ENCODE data around the gene CIAPIN1.

Gene CIAPIN1

DNA sequence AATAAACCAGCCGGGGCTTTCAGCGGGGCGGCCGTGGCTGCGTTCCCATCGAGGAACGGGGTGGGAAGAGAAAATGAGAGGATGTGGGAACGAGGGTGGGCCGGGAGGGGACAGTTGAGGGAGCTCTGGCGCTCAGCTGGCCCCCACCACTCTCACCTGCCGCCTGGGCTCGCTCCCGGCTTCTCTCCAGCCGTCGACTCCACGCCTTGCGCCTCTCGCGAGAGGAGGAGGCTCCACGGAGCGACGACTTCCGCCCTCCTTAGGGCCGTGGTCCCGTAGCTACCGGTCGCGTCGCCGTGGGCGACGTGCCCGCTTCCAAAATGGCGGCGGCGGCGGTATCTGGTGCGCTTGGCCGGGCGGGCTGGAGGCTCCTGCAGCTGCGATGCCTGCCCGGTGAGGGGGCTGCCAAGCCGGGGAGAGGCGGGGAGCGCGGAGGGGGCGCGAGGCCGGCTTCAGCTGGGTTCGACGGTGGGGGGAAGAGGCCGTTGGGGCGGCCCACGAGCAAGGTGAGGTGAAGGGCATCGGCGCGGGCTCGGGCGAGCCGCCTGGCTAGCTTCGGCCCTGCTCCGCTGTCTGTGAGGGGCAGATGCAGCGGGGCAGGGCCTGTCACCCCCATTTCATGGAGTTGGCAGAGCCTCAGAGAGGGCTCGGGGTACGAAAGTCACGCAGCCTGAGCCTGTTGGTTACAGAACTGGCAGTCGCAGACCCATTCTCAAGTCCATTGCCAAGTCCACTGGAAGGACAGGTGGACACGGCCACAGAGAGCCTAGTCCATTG lies at the start of gene CIAPIN1, which contains the start of gene COQ9:
Gene CIAPIN1 (minus strand): TSS at position 200 of the 777 bp plus-strand sequence. CDS start 6,457 bp downstream, outside the sequence.
Gene COQ9 (plus strand): TSS at position 294 of the 777 bp plus-strand sequence. CDS start 27 bp downstream, at position 321.
- DNase-seq (ENCODE audit: low read depth), result peak; percentile 91

DNA sequence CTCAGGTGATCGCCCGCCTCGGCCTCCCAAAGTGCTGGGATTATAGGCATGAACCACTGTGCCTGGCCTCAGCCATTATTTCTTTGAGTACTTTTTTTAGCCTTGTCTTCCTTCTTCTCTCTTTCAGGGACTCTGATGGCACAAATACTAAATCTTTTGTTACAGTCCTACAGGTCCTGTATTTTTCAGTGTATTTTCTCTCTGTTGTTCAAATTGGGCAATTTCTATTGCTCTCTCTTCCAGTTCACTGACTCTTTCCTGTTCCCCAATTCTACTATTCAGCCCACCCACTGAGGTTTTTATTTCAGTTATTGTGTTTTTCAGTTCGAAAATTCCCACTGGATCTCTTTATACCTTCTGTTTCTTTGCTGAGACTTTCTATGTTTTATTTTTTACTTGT lies 46.6 kb upstream of the CIAPIN1 start:
- no peak for DNase-seq (ENCODE audit: low read depth)

DNA sequence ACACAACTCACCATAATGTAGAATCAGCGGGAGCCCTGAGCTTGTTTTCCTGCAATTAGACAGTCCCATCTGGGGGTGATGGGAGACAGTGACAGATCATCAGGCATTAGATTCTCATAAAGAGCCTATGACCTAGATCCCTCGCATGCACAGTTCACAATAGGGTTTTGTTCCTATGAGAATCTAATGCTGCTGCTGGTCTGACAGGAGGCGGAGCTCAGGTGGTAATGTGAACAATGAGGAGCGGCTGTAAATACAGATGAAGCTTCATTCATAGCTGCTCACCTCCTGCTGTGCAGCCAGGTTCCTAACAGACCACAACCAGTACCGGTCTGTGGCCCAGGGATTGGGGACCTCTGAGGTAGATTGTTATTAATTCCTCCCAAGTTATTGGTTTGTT lies 42.0 kb upstream of the CIAPIN1 start:
- DNase-seq (ENCODE audit: low read depth), result no peak

DNA sequence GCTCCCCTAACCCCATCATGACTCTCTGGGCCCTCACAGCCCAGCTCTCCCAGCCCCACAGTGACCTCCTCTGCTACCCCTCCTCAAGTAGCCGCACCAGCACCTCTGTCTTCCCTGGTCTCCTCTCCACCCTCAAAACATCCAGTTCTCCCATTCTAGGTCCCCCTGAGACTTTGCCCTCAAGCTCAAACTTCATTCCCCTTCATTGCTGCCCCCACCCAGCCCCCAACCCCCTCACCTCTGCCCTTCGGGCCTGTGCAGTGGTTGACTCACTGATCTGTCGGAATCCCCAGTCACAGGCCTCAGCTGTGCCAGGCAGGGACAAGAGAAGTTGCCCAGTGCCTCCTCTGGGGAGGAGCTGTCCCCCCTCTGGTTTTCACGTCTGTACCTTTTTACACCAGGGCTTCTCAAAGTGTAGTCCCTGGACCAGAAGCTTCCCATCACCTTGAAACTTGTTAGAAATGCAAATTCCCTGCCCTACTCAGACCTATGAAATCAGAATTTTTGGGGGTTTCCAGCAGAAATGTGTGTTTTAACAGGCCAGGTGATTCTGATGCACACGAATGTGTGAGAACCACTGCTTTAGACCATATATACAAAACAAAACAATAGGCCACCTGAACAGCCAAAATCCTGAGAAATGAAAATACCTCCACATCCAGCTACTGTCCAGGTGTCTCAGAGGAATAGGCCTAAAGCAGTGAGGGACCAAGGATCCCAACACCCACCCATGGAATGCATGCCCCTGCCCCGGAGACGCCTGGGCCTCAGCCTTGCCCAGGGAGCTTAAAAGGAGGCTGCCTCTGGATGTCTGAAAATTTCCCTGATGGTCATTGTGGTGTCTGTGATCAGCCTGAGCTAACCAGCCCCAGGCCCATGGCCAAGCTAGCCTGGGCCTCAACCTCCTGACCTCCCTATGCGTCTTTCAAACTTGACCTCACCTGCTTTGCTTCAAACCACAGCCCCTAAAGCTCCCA lies 40.0 kb upstream of the CIAPIN1 start:
- no peak for DNase-seq (ENCODE audit: low read depth)

DNA sequence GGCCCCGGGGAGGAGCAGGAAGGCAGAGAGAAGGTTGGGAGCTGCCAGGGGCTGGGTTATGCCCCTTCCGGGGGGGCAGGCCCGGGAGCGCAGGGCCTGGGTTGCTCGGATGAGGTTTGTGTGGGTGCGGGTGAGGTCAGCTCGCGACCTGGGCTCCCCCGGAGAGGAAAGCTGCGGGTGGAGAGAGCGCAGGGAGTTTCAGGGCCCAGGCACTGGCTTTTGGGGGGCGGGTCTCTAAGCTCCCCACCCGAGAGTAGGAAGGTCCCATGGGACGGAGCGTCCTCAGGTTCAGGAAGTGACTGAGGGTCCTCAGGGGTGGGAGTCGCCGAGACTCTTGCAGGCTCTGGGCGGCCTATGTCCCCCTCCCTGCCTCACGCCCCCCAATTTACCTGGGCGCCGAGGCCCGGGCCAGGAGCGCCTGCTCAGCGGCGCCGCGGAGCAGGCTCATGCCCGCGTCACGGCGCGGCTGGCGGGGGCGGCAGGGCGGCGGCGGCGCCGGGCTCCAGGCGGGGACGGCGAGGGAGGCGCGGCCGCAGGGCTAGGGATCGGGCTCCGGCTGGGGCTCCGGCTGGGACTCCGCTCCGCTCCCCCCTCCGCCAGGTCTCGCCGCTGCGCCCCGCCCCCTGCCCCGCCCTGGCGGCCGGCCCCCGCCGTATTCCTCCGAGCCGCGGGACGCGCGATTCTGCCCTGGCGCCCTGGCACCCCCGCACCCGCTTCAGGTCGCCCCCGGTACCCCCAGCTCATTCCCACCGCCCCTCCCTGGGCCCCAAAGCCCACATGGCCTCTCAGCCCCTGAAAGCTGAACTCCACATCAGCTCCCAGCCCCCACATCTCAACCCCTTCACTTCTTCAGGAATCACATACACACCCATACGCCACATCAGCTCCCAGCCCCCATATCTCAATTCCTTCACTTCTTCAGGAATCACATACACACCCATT lies 39.0 kb upstream of the CIAPIN1 start, which contains the start of gene DOK4:
Gene DOK4 (minus strand): TSS at position 578 of the 942 bp plus-strand sequence. CDS start 6,986 bp downstream, outside the sequence.
- DNase-seq (ENCODE audit: low read depth), result peak; percentile 54

DNA sequence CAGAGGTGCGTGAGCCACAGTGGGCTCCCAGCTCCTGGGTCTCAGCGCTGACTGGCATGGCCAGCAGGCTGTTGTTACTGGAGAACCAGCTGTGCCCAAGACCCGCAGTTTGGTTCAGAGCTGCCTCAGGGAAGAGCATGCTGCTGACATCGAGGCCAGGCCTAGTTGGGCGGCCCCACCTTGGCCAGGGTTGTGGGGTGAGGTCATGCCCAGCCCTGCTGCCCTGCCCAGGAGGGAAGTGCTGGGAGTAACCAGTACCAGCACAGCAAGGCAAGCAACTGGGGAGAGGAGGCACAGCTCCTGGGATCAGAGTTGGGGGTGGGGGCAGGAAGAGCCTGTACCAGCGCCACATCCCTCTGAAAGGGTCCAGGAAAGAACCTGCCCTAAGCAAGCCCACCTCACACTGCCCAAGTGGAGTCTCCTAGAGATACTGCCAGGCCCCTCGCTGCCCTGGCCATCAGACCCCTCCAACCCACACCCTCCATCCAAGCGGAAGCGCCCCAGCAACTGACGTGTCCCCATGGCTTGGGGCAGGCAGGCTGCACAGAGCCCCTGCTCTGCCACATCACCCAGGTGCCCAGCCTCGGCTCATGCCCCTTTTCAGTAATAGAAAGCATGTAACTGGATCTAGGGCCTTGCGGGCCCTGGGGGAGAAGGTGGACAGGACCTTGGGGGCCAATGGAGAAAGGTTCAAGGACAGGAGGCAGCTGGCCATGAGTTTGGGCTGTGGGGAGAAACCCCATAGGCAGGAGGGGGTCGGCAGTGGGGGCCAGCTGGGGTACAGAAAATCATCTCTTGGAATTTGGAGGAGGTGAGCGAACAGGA lies 38.1 kb upstream of the CIAPIN1 start:
- no peak for DNase-seq (ENCODE audit: low read depth)

DNA sequence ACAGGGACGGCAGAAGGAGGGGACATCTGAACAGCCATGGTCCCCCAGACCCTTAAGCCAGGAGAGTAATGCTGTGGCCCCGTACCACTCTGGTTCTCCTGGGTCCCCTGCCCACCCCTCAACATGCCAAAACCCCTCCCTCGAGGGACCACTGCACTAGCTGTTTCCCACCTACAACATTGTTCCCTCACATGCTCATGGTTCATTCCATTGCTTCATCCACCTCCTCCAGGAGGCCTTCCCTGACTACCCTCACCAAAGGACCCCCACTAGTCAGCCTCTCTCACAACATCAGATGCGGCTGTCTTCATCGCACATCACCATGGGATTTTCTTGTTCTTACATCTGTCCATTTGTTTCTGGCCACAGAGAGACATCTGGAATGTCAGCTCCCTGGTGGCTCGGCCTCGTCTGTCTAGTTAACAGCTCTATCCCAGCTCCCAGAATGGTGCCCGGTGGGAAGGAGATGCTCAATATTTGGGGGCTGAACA lies 37.4 kb upstream of the CIAPIN1 start:
- no peak for DNase-seq (ENCODE audit: low read depth)

DNA sequence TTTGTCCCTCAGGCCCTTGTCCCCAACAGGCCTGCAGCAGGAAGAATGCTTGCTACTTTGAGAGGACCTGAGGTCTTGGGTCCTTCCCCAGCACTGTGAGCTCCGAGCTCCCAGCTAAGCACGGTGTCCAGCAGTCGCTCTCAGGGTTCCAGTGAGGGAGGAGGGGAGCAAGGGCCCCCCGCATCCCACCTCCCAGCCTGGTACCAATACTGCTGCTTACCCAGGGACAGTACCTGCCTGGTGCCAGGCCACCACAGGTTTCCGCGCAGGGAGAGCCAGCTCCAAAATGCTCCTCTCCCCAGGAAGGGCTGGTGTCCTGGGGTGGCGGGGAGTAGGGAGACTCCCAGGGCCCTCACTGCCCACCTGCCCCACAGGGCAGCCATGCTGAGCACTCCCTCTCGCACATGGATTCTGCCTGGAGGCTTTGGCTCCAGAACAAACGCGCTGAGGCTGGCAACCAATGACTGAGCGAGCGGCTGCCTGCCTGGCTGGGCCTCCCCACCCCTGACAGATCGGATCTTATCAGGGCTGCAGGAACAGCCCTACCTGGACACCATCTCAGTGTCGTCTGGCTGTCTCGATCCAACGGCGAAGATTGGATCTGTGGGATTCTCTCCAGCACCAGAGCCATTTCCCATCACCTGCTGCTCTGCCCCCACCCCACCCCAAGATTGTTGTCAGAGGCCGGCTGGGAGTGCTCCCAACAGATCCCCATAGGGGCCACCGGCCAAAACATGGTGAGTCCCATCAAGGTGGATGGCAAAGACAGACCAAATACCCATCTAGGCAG lies 36.7 kb upstream of the CIAPIN1 start:
- DNase-seq (ENCODE audit: low read depth), result no peak

DNA sequence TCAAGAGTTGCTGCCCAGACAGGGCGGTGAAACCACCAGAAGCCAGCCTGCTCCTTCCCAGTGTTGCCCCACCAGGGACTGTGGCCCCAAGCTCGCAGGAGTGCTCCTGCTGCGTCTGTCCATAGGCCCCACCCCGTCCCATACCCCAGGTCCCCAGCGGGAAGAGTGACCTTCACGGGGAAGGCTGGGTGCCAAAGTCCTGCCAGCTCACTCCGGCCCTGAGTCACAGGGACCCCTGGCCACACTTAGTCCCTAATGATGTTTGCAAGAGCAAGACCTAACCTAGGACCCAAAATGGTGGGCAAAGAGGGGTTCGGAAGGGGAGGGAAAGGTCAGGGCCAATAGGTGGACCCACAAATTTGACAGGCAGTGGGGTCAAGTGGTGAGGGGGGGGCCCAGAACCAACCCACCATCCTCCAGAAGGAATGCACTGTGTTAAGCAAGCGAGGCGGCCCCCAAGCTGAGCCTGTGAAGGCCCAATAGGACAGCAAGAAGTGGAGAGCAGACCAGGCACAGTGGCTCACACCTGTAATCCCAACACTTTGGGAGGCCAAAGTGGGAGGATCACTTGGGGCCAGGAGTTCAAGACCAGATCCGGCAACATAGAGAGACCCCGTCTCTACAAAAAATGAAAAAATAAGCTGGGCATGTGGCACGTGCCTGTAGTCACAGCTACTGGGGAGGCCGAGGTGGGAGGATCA lies 35.8 kb upstream of the CIAPIN1 start:
- DNase-seq (ENCODE audit: low read depth), result no peak

DNA sequence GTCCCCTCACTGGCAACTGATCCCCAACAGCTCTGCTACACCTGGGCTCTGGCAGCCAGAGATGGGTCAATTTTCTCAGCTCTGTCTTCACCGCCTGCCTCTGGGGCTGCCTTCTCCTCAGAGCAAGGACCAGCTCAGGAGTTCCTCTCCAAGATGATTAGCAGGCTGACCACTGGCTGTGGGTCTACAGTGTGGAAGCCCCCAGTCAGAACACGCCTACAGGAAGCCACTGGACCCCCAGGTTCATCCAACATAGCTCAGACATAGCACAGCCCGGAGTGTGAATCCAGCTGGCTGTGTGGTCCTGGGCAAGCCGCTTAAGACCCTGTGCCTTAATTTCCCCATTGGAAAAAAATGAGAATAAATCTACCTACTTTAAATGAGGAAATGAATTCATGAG lies 34.2 kb upstream of the CIAPIN1 start:
- DNase-seq (ENCODE audit: low read depth), result no peak

DNA sequence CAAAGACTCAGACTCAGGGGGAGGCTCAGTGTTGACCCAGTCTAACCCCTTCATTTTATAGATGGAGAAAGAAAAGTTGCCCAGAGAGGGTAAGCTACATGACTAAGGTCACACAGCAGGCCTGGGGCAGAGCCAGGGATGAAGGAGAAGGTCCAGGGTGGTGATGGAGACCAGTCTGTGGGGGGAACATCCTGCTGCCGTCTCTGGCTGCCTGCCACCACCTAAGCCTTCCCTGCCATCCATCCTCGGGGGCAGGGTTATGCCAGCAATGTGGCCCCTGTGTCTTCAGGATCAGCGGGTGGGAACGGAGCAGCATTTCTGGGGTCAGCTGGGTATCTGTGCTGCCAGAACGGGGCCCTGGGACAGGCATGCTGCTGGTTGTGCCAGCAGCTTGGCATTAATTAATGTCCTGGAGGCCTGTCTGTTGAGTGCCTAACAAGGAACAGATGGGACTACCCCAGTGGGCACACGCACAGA lies 33.6 kb upstream of the CIAPIN1 start:
- DNase-seq (ENCODE audit: low read depth), result no peak

DNA sequence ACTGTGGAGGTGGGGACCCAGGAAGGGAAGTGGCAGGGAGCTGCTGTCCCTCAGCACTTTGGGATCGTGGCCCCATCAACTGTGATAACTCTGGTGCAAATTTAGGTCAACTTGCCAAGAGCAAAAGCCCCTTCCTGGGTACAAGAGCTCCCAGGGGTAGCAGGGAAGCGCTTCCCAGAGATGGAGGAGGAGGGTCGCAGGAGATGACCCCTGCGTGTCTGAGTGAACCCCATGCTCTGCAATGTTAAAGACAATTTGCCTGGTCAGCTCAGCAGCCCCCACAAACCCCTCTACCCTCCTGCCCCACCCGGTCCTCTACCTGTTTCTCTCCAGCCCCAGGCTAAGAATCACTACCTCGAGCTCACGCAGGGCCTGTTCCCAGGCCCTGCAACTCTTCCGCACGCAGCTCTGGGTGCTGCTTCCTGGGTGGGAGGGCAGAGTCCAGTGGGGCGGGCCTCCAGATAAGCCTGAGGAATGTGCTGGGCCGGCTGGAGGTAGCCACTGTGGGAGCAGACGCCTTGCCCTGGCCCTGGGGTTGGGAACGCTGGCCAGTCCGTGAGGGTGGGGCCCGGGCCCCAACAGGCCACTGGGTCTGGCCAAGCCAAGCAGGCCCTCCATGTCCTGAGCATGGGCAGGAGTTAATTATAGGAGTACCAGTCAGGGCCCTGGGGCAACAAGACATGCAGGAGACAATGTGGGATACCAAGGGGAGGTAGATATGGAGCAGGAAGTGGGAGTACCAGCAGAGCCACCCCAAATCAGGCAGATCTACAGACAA lies 33.0 kb upstream of the CIAPIN1 start:
- peak; percentile 58 for DNase-seq (ENCODE audit: low read depth)

DNA sequence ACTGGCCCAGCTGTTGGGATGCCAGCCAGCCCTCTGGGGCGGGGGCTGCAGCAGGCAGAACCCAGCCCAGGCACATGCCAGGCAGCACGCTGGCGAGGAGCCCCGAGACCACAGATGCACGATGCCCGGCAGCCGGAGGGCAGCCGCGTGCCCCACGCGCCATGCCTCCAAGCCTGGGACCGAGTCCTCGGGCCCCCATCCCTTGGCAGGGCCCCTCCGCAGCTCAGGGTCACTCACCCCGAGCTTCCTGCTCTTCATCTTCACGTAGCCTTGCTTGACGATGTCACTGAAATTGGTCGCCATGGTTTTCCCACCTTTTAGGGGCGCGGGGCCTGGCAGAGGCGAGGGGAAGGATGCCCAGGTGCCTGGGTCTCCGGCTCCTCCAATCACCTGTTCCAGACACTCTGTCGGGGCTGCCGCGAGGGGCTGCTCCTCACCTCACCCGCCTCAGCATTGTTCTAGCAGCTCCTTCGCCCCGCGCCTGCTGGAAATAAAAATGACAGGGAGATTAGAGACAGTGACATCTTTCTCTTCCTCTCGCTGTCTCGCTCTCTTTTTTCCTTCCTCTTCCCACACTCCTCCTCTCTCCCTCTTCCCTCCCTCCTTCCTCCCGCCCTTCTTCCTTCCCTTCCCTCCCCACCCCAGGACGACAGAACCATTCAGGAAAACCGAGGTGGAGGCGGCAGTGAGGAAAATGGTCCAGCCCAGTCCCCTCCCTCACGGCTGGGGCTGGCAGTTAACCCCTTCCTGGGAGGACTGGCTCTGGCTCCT lies 32.2 kb upstream of the CIAPIN1 start:
- DNase-seq (ENCODE audit: low read depth), result peak; percentile 71

DNA sequence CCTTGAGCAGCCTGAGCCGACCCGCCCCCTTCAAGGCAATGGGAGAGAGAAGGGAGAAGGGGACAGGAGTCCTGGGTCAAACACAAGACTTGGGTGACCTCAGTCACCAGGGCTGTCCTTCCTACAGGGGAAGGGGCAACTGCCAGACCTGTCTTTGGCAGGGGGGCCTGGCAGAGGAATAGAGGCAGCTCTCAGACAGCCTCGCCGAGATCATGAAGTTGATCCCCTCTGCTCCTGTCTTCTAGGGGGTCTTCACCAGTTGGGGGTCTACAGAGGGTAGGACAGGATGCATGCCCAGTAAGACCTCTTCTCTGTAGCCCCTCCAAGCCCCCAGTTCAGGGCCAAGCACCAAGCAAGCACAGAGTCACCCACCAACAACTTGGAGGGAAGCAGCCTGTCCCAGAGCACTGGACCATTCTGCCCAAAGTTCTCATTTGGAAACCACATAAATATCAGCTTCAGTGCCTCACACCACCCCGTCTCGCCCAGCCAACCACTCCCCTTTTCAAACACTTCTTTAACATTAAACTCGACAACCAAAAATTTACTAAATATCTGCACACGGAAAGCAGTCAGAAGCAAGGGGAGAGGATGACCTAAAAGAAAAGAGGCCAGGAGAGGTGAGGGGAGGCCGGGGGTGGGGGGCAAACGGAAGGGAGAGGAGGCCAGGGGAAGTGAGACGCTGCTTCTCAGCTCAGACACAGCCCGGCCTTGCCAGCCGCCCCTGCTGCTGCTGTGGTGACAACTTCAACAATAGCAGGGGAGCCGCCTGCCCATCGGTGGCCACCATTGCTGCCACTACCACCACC lies 31.4 kb upstream of the CIAPIN1 start:
- no peak for DNase-seq (ENCODE audit: low read depth)

DNA sequence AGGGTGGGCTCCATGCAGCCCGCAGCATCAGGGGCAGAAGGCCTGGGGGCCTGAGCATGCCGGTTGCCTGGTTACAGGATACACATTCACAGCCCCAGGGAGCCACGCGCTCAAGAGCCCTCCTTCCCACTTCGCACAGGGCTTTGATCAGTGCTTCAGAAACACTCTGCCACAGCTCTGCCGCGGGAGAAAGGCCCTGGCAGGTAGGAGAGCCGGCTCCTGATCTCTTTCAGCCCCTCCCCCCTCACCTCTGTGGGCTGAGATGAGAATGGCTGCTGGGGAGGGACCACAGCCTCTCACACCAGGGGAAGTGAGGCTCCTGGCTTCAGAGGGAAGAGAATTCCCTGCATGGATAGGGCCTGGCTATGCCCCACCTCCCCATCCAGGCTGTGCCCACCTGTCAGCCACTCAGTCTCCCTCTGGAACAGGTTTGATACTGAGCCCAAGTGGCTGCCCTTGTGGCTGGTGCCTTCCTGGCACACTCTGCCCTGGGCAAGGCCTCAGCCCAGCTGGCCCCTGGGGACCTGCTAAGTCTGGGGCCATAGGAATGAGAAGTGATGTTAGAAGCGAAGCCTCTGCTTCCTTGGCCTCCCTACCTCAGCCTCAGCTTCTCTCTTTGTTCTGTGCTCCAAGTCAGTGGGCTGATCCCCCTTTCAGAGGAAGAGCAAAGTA lies 30.5 kb upstream of the CIAPIN1 start:
- DNase-seq (ENCODE audit: low read depth), result no peak

Data from fibroblast of gingiva (primary cell).